ENCODE measurements around the gene KCNG2. TPM values are rescaled to one million over a fixed set of nuclear protein-coding genes. Genes with fewer than 3 reads are reported as not detected.
"Not testable (repeated sequence)": the region's sequence is repeated elsewhere in the genome, so short reads cannot be mapped to it uniquely, and the experiment has no call there.

Gene KCNG2
- total RNA-seq, 1 donor from 2014 or later = not detected

- Mint-ChIP-seq H3K27me3 (ENCODE audit: low read depth) (peaks cover 27% of the 10 kb centered on the region), H3K27ac (ENCODE audit: unreplicated experiment) (no peak overlapping the region), H3K9me3 (ENCODE audit: low read depth) (peaks cover 15% of the 10 kb centered on the region)
Observed at GRCh38 chr18:79863161-79864005, 65.6 kb downstream of the KCNG2 start.

GRCh38 chr18:79864006-79864725 lies 66.4 kb downstream of the KCNG2 start:
- no peak for DNase-seq (ENCODE audit: low spot score)
- Mint-ChIP-seq H3K4me1 (ENCODE audit: low read depth) (no peaks in the 10 kb centered on the region), H3K4me3 (ENCODE audit: unreplicated experiment) (no peak overlapping the region), H3K36me3 (ENCODE audit: low read depth) (peaks cover 3% of the 10 kb centered on the region), H3K27me3 (ENCODE audit: low read depth) (peaks cover 24% of the 10 kb centered on the region), H3K27ac (ENCODE audit: unreplicated experiment) (no peak overlapping the region), H3K9me3 (ENCODE audit: low read depth) (peaks cover 15% of the 10 kb centered on the region)
- TF ChIP-seq CTCF (IDR thresholded peaks at IDR 0.05) = no peak

More at GRCh38 chr18:79863161-79864005, 65.6 kb downstream of the KCNG2 start:
- Mint-ChIP-seq H3K4me3 (ENCODE audit: unreplicated experiment) (no peak overlapping the region), H3K36me3 (ENCODE audit: low read depth) (peaks cover 3% of the 10 kb centered on the region), H3K4me1 (ENCODE audit: low read depth) (no peaks in the 10 kb centered on the region)
- TF ChIP-seq CTCF (IDR thresholded peaks at IDR 0.05) = no peak
- no peak for DNase-seq (ENCODE audit: low spot score)

- DNase-seq (ENCODE audit: low spot score); H3K4me1 Mint-ChIP-seq (ENCODE audit: low read depth): not testable (repeated sequence)
- H3K27me3 Mint-ChIP-seq (ENCODE audit: low read depth) = peaks cover 21% of the 10 kb centered on the region
Observed at GRCh38 chr18:79864955-79865354, 67.2 kb downstream of the KCNG2 start.

GRCh38 chr18:79865951-79866350 lies 68.2 kb downstream of the KCNG2 start:
- H3K27me3 Mint-ChIP-seq (ENCODE audit: low read depth) = peaks cover 13% of the 10 kb centered on the region
- not testable (repeated sequence) for H3K9me3 Mint-ChIP-seq (ENCODE audit: low read depth); H3K27ac Mint-ChIP-seq (ENCODE audit: unreplicated experiment); H3K36me3 Mint-ChIP-seq (ENCODE audit: low read depth); H3K4me1 Mint-ChIP-seq (ENCODE audit: low read depth); H3K4me3 Mint-ChIP-seq (ENCODE audit: unreplicated experiment); DNase-seq (ENCODE audit: low spot score)

More at GRCh38 chr18:79864955-79865354, 67.2 kb downstream of the KCNG2 start:
- not testable (repeated sequence) for H3K27ac Mint-ChIP-seq (ENCODE audit: unreplicated experiment); H3K36me3 Mint-ChIP-seq (ENCODE audit: low read depth); H3K4me3 Mint-ChIP-seq (ENCODE audit: unreplicated experiment)
- H3K9me3 Mint-ChIP-seq (ENCODE audit: low read depth) = peaks cover 15% of the 10 kb centered on the region

- H3K27ac Mint-ChIP-seq (ENCODE audit: unreplicated experiment) = no peak overlapping the region
- DNase-seq (ENCODE audit: low spot score) = no peak
- no peaks in the 10 kb centered on the region for H3K36me3 Mint-ChIP-seq (ENCODE audit: low read depth)
- TF ChIP-seq CTCF (IDR thresholded peaks at IDR 0.05) = no peak
- peaks cover 8% of the 10 kb centered on the region for H3K27me3 Mint-ChIP-seq (ENCODE audit: low read depth)
- H3K4me3 Mint-ChIP-seq (ENCODE audit: unreplicated experiment) = no peak overlapping the region
- no peaks in the 10 kb centered on the region for H3K4me1 Mint-ChIP-seq (ENCODE audit: low read depth)
- H3K9me3 Mint-ChIP-seq (ENCODE audit: low read depth) = peaks cover 2% of the 10 kb centered on the region
Observed at GRCh38 chr18:79866889-79867574, 69.3 kb downstream of the KCNG2 start.

GRCh38 chr18:79867666-79868065 lies 69.9 kb downstream of the KCNG2 start:
- H3K27ac Mint-ChIP-seq (ENCODE audit: unreplicated experiment) = no peak overlapping the region
- DNase-seq (ENCODE audit: low spot score) = no peak
- peaks cover 3% of the 10 kb centered on the region for H3K27me3 Mint-ChIP-seq (ENCODE audit: low read depth)
- H3K4me3 Mint-ChIP-seq (ENCODE audit: unreplicated experiment) = no peak overlapping the region
- no peaks in the 10 kb centered on the region for H3K36me3 Mint-ChIP-seq (ENCODE audit: low read depth)
- no peaks in the 10 kb centered on the region for H3K9me3 Mint-ChIP-seq (ENCODE audit: low read depth)
- no peaks in the 10 kb centered on the region for H3K4me1 Mint-ChIP-seq (ENCODE audit: low read depth)
- TF ChIP-seq CTCF (IDR thresholded peaks at IDR 0.05) = no peak

Measured in chondrocyte (in vitro differentiated cells).